OCI-LY3 (cell line): ENCODE data around the gene RNGTT.

ENCODE experiments used
- EZH2phosphoT487 ChIP-seq: fragments of 200-600 bp; shearing (Covaris generic); IDR thresholded peaks from 2 replicates; pipeline ENCODE4 v1.6.1; 2018; ENCODE audit warnings: antibody characterized with exemption, mixed run types, low read depth
- TF ChIP-seq, protein P1 (sequence below): fragments of 200-600, 300-600 bp; sonication (generic); IDR thresholded peaks from 2 replicates; pipeline ENCODE4 v1.5.1; 2014; ENCODE audit warnings: antibody characterized with exemption, low read length, low read depth

DNA sequence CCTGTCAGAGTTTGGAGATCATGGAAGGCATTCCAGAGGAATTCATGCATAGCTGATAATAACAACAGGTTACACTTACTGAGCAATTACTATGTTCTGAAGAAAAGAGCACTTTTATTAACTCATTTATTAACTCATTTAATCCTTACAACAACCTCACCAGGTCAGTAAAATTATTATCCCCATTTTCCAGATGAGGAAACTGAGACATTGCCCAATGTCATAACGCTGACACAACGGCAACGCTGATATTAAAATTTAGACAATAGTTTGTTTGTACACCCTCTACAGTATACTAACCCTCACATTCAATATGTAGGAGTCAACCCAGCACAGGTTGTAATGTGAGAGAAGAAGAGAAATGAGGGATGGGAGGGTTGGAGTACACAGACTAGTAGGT, 105.0 kb downstream of the RNGTT start:
- TF ChIP-seq, protein P1, sequence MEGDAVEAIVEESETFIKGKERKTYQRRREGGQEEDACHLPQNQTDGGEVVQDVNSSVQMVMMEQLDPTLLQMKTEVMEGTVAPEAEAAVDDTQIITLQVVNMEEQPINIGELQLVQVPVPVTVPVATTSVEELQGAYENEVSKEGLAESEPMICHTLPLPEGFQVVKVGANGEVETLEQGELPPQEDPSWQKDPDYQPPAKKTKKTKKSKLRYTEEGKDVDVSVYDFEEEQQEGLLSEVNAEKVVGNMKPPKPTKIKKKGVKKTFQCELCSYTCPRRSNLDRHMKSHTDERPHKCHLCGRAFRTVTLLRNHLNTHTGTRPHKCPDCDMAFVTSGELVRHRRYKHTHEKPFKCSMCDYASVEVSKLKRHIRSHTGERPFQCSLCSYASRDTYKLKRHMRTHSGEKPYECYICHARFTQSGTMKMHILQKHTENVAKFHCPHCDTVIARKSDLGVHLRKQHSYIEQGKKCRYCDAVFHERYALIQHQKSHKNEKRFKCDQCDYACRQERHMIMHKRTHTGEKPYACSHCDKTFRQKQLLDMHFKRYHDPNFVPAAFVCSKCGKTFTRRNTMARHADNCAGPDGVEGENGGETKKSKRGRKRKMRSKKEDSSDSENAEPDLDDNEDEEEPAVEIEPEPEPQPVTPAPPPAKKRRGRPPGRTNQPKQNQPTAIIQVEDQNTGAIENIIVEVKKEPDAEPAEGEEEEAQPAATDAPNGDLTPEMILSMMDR = no peak
- TF ChIP-seq EZH2phosphoT487 = no peak
